ENCODE measurements around the gene ATF7.

The ATF7 gene

DNA sequence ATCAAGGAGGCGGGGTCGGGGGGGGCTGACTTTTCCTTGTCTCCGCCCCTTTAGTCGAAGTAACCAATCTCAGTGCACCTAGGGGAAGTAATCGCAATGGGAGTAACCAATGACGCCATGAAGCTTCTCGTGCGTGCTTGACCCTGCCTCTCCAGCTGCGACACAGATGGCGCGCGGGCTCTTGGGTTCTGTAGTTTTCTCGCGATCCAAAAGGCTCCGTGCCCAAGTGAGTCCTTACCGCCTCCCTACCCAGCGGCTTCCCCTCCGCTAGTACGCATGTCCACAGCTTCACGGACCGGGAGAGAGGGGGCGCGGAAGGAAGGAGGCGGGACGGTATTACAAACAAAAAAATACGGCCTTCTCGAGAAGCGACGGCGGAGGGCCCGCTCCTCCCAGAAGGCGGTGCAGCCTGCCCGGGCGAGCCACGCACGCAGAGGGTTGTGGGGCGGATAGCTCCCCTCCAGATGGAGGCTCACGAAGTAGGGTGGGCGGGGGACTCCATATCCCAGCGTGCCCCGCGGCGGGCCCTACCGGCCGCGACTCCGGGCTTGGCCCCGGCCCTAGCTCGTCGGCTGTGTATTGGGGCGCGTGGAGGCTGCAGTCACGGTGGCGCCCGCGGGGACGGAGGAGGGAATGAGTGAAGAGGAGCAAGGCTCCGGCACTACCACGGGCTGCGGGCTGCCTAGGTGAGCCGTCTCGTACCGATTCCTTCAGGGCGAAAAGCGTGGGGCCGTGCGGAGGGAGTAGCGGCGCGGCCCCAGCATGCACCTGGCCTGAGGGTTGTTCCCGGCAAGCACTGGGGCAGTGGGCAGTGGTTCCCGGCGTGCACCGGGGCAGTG is 125.2 kb downstream of the ATF7 start, which contains the start of gene TARBP2:
Gene TARBP2, plus strand, starts transcription at position 508 of the 839 bp plus-strand sequence. Its CDS starts 126 bp downstream, at position 634.
- TF ChIP-seq POU2F2 (IDR thresholded peaks at IDR 0.05; ENCODE audit: low read depth, low read length) (no peak), PAX5 (IDR thresholded peaks at IDR 0.05; ENCODE audit: insufficient read depth, low read length, severe bottlenecking) (no peak), SPI1 (IDR thresholded peaks at IDR 0.05; ENCODE audit: low read depth, low read length) (no peak), POLR2A (IDR thresholded peaks at IDR 0.05; ENCODE audit: low read depth, low read length) (peak; percentile 81), POLR2AphosphoS5 (IDR thresholded peaks at IDR 0.05; ENCODE audit: low read depth, low read length) (peak; percentile 91), TAF1 (IDR thresholded peaks at IDR 0.05; ENCODE audit: low read depth, low read length) (peak; percentile 51; the same call in 1 of the 2 replicates)
- peak; percentile 97 for FAIRE-seq

DNA sequence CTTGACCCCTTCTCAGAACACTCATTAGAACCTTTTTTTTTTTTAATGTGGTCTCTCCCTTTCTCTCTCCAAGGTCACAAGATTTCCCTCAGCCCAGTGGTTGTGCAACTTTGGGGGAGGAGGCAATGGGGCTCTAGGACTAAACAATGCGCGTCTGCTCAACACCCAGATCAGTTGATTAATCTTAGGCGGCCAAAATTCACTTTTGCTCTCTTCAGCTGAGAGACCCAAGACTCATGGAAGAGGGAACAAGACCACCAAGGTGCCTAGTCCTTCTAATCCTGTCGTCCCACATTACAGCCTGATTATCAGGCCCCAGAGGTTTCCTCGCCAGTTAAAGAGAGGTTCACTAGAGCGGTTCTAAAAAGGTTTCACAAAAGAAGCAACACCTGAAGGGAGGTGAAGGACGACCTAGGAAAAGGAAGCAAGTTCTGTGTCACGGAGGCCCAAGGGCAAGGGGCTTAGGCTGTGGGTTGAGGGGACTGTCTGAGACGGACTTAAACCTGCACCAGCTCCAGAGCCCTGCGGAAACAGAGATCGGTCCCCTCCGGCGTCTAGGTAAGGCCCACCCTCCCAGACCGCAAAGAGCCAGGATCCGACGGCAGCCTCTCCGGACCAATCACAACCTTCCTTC is 125.9 kb downstream of the ATF7 start:
- TF ChIP-seq PAX5 (IDR thresholded peaks at IDR 0.05; ENCODE audit: insufficient read depth, low read length, severe bottlenecking) (no peak), POLR2AphosphoS5 (IDR thresholded peaks at IDR 0.05; ENCODE audit: low read depth, low read length) (peak; percentile 74), POU2F2 (IDR thresholded peaks at IDR 0.05; ENCODE audit: low read depth, low read length) (no peak), TAF1 (IDR thresholded peaks at IDR 0.05; ENCODE audit: low read depth, low read length) (peak; percentile 58; the same call in 1 of the 2 replicates), SPI1 (IDR thresholded peaks at IDR 0.05; ENCODE audit: low read depth, low read length) (no peak), POLR2A (IDR thresholded peaks at IDR 0.05; ENCODE audit: low read depth, low read length) (peak; percentile 80)
- no peak for FAIRE-seq
- no peak for DNase-seq (ENCODE audit: insufficient read length, low spot score)

More for the DNA sequence above, 125.2 kb downstream of the ATF7 start, which contains the start of gene TARBP2:
- DNase-seq (ENCODE audit: insufficient read length, low spot score): peak; percentile 90

- DNase-seq (ENCODE audit: insufficient read length, low spot score) (no peak), FAIRE-seq (peak; percentile 61)
- TF ChIP-seq PAX5 (IDR thresholded peaks at IDR 0.05; ENCODE audit: insufficient read depth, low read length, severe bottlenecking) (no peak), POLR2AphosphoS5 (IDR thresholded peaks at IDR 0.05; ENCODE audit: low read depth, low read length) (no peak), POLR2A (IDR thresholded peaks at IDR 0.05; ENCODE audit: low read depth, low read length) (no peak), TAF1 (IDR thresholded peaks at IDR 0.05; ENCODE audit: low read depth, low read length) (no peak), SPI1 (IDR thresholded peaks at IDR 0.05; ENCODE audit: low read depth, low read length) (no peak)
These were observed 126.7 kb downstream of the ATF7 start, which contains the start of gene MAP3K12 for GRCh38 chr12:53499266-53500141. Gene MAP3K12, minus strand, starts transcription at chr12:53499458. Its CDS starts 12,067 bp downstream, at chr12:53487391.

DNA sequence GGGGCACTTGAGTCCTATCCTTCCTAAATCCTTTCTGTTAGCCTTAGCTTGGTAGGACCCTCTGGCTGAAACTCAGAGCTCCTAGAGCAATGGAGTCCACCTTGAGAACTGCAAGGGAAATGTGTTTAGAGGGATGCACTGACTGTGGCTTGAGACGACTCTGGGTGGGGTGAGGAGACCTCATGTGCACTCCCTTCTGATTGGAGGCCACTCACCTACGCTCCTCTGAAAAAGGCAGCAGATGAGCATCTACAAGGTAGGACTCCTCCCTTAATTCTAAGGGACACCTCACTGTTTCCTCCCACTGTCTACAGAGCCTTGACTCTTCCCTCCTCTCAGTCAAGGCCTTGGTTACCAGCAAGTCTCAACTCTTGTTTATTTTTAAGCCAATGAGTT is 127.9 kb downstream of the ATF7 start:
- FAIRE-seq: no peak
- DNase-seq (ENCODE audit: insufficient read length, low spot score): no peak
- no peak for TF ChIP-seq PAX5 (IDR thresholded peaks at IDR 0.05; ENCODE audit: insufficient read depth, low read length, severe bottlenecking)

DNA sequence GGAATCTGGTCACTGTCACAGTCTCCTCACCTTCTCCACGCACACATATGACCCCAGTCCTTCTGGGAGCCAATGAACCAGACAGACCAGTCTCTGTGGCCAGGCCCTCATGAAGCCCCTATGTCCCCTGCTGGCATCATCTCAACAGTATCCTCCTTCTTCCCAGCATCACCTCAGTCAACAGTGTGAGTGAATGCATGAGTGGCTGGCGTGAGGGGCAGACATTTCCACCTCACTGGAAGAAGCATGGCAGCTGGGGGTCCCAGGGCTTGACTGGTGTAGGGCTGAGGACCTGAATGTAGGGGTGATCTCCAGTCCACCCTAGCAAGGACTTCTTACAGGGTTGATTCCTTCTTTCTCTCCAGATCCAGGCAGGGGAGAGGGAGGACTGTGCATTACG is 128.7 kb downstream of the ATF7 start:
- DNase-seq (ENCODE audit: insufficient read length, low spot score) (no peak), FAIRE-seq (no peak)
- TF ChIP-seq POU2F2 (IDR thresholded peaks at IDR 0.05; ENCODE audit: low read depth, low read length) (no peak), PAX5 (IDR thresholded peaks at IDR 0.05; ENCODE audit: insufficient read depth, low read length, severe bottlenecking) (no peak), POLR2A (IDR thresholded peaks at IDR 0.05; ENCODE audit: low read depth, low read length) (no peak), TAF1 (IDR thresholded peaks at IDR 0.05; ENCODE audit: low read depth, low read length) (no peak), SPI1 (IDR thresholded peaks at IDR 0.05; ENCODE audit: low read depth, low read length) (no peak), POLR2AphosphoS5 (IDR thresholded peaks at IDR 0.05; ENCODE audit: low read depth, low read length) (no peak)

DNA sequence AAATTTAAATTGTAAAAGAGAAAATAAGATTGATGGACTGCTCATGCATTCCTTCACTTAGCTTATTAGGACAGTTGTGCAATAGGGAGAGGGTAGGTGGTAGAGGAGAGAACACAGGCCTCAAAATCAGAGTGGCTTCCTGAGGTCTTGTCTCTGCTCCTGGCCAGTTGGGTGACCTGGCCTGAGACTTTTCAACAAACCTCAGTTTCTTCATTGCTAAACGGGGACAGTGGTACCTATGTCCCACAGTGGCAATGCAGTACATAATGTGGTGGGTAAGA is 129.5 kb downstream of the ATF7 start:
- DNase-seq (ENCODE audit: insufficient read length, low spot score) (no peak), FAIRE-seq (no peak)
- TF ChIP-seq POLR2A (IDR thresholded peaks at IDR 0.05; ENCODE audit: low read depth, low read length) (no peak), TAF1 (IDR thresholded peaks at IDR 0.05; ENCODE audit: low read depth, low read length) (no peak), SPI1 (IDR thresholded peaks at IDR 0.05; ENCODE audit: low read depth, low read length) (no peak), POU2F2 (IDR thresholded peaks at IDR 0.05; ENCODE audit: low read depth, low read length) (no peak), POLR2AphosphoS5 (IDR thresholded peaks at IDR 0.05; ENCODE audit: low read depth, low read length) (no peak), PAX5 (IDR thresholded peaks at IDR 0.05; ENCODE audit: insufficient read depth, low read length, severe bottlenecking) (no peak)

DNA sequence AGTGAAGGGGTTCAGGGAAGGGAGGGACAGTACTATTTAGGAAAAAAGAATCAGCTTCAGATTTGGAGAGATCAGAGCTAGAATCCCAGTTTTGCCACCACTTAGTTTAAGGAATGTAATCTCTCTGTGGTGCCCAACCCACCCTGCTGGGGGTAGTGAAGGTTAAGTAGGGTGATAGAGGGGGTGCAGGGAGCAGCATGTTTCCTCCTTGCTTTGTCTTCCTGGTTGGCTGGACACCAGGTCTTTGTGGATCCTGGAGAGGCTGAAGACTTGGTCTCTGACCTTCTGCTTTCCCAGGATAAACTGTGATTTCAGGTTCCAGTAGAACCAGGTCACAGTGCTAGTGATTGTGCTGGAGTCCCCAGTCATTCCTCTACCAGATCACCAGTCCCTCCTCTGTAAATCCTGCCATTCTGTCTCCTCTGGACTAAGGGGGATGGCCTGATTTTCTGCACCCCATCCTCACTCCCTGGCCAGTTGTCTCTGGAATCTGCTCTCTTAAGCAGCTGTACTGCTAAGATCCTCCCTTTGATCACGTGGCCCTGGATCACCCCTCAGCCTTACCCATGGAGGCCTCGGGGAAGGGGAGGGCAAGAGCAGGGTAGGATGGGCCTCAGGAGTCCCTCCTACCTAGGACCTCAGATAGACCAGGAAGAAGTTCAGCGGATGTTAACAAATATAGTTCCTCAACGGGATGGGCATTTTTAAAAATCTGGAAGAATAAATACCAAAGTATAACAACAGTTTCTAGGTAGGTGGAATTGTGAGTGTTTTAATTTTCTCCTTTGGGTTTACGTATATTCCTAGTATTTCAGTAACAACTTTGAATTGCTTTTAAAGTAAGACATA is 130.1 kb downstream of the ATF7 start:
- no peak for FAIRE-seq
- TF ChIP-seq POU2F2 (IDR thresholded peaks at IDR 0.05; ENCODE audit: low read depth, low read length) (no peak), POLR2A (IDR thresholded peaks at IDR 0.05; ENCODE audit: low read depth, low read length) (no peak), PAX5 (IDR thresholded peaks at IDR 0.05; ENCODE audit: insufficient read depth, low read length, severe bottlenecking) (no peak), TAF1 (IDR thresholded peaks at IDR 0.05; ENCODE audit: low read depth, low read length) (no peak), SPI1 (IDR thresholded peaks at IDR 0.05; ENCODE audit: low read depth, low read length) (no peak), POLR2AphosphoS5 (IDR thresholded peaks at IDR 0.05; ENCODE audit: low read depth, low read length) (no peak)
- no peak for DNase-seq (ENCODE audit: insufficient read length, low spot score)

DNA sequence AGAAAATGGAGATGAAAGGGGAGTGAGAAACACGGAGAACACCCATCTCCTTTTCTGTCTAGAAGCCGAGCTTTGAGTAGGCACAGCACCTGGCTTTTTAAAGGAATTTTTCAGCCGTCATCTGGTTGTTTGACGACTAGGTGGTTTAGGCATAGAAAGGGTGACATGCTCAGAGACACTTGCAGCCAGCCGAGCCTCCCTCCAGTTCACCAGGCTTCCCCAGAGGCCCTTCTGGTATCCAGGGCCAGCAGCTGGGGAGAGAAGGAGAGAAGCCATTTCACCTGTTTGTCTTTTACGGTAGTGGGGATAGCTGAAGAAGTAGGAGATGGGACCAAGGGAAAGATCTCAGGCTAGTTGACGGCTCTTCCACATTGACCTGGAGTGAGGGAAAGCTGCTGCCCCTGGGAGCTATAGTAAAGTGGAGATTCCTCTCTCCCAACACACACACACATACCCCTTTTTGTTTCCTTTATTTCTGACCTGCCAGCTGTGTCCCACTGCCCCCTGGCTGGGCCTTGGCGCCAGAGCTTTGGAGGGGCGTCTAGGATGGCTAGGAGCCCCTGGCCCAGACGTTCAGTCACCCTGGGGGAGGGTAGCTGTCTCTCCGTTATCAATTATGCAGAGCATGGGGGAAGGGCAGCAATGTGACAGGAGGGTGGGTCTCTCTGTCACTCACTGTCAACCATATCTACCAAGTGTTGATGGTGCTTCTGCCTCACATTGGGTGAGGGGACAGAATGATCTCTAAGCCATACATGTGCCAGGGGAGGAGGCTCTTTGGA is 132.4 kb downstream of the ATF7 start:
- DNase-seq (ENCODE audit: insufficient read length, low spot score) (no peak), FAIRE-seq (no peak)
- no peak for TF ChIP-seq POLR2AphosphoS5 (IDR thresholded peaks at IDR 0.05; ENCODE audit: low read depth, low read length)
- no peak for TF ChIP-seq POU2F2 (IDR thresholded peaks at IDR 0.05; ENCODE audit: low read depth, low read length)
- TF ChIP-seq TAF1 (IDR thresholded peaks at IDR 0.05; ENCODE audit: low read depth, low read length): no peak
- TF ChIP-seq PAX5 (IDR thresholded peaks at IDR 0.05; ENCODE audit: insufficient read depth, low read length, severe bottlenecking): no peak
- no peak for TF ChIP-seq SPI1 (IDR thresholded peaks at IDR 0.05; ENCODE audit: low read depth, low read length)
- no peak for TF ChIP-seq POLR2A (IDR thresholded peaks at IDR 0.05; ENCODE audit: low read depth, low read length)
